Astrocyte (in vitro differentiated cells and primary cell): ENCODE results near the gene BCO1. TPM values are rescaled to one million over a fixed set of nuclear protein-coding genes. Genes with fewer than 3 reads are reported as not detected.

Experiments
- DNase-seq: peaks from one replicate; pipeline ENCODE4 v3.0.0-alpha.2; 2010; ENCODE audit warnings: low read depth
- FAIRE-seq: peaks from 2 replicates; lab custom pipeline; 2011; peaks lifted over from hg19 to GRCh38; lab: Jason Lieb, UNC
- H2AFZ ChIP-seq: 2 replicates; pipeline ENCODE4 v1.6.0; 2012; ENCODE audit warnings: low read depth, low read length, inconsistent platforms
- H3K27ac ChIP-seq: 2 replicates; pipeline ENCODE4 v1.5.1; 2011; ENCODE audit warnings: low read depth, low read length, inconsistent platforms
- H3K27me3 ChIP-seq: 2 replicates; pipeline ENCODE4 v1.6.0; 2011; ENCODE audit warnings: low read length, inconsistent platforms; ENCODE audit not compliant: insufficient read depth
- H3K36me3 ChIP-seq: 2 replicates; pipeline ENCODE4 v1.5.1; 2011; ENCODE audit warnings: low read length, inconsistent platforms; ENCODE audit not compliant: insufficient read depth
- H3K4me1 ChIP-seq: 2 replicates; pipeline ENCODE4 v1.5.1; 2011; ENCODE audit warnings: low read length, inconsistent platforms; ENCODE audit not compliant: insufficient read depth
- H3K4me2 ChIP-seq: 2 replicates; pipeline ENCODE4 v1.6.0; 2012; ENCODE audit warnings: low read length, inconsistent platforms
- H3K4me3 ChIP-seq: 2 replicates; pipeline ENCODE4 v1.5.1; 2011; ENCODE audit warnings: low read depth, mild to moderate bottlenecking, low read length, inconsistent platforms; ENCODE audit not compliant: insufficient read depth
- H3K79me2 ChIP-seq: 2 replicates; pipeline ENCODE4 v1.6.0; 2012; ENCODE audit warnings: mild to moderate bottlenecking, low read length, inconsistent platforms; ENCODE audit not compliant: insufficient read depth
- H3K9ac ChIP-seq: 2 replicates; pipeline ENCODE4 v1.6.0; 2012; ENCODE audit warnings: mild to moderate bottlenecking, low read length, inconsistent platforms
- H3K9me3 ChIP-seq: 2 replicates; pipeline ENCODE4 v1.5.1; 2012; ENCODE audit warnings: low read depth, mild to moderate bottlenecking, low read length, inconsistent platforms; ENCODE audit not compliant: insufficient read depth
- H4K20me1 ChIP-seq: 2 replicates; pipeline ENCODE4 v1.6.0; 2012; ENCODE audit warnings: low read length, inconsistent platforms; ENCODE audit not compliant: insufficient read depth
- H3K27ac Mint-ChIP-seq: one replicate; pipeline ENCODE4 v1.8.0; 2021; ENCODE audit warnings: mild to moderate bottlenecking, mixed read lengths; ENCODE audit not compliant: unreplicated experiment
- H3K27me3 Mint-ChIP-seq: one replicate; pipeline ENCODE4 v1.8.0; 2021; ENCODE audit warnings: low read depth, mixed read lengths; ENCODE audit not compliant: unreplicated experiment
- H3K36me3 Mint-ChIP-seq: one replicate; pipeline ENCODE4 v1.8.0; 2021; ENCODE audit warnings: low read depth, mixed read lengths; ENCODE audit not compliant: unreplicated experiment
- H3K4me1 Mint-ChIP-seq: one replicate; pipeline ENCODE4 v1.8.0; 2021; ENCODE audit warnings: low read depth, mixed read lengths; ENCODE audit not compliant: unreplicated experiment
- H3K4me3 Mint-ChIP-seq: one replicate; pipeline ENCODE4 v1.8.0; 2021; ENCODE audit warnings: mild to moderate bottlenecking, moderate library complexity, mixed read lengths; ENCODE audit not compliant: unreplicated experiment
- H3K9me3 Mint-ChIP-seq: one replicate; pipeline ENCODE4 v1.8.0; 2021; ENCODE audit warnings: mild to moderate bottlenecking, mixed read lengths; ENCODE audit not compliant: unreplicated experiment
- CTCF ChIP-seq: IDR thresholded peaks from 2 replicates; pipeline ENCODE4 v1.5.1; 2011; ENCODE audit warnings: low read depth, mild to moderate bottlenecking, inconsistent platforms, low read length, moderate library complexity; ENCODE audit not compliant: insufficient read depth
- EZH2 ChIP-seq: IDR thresholded peaks from 2 replicates; pipeline ENCODE4 v1.6.1; 2012; ENCODE audit warnings: mild to moderate bottlenecking, low read length, inconsistent platforms; ENCODE audit not compliant: insufficient read depth
- total RNA-seq: library from RNA; stranded (reverse); gene quantifications from 2 replicates; pipeline ENCODE4 v1.2.1, GENCODE V29; 2021

BCO1 gene
- total RNA-seq, 1 donor from 2014 or later: not detected

- Histone ChIP-seq H3K27ac (no peak overlapping the region), H3K36me3 (no peaks in the 10 kb centered on the region), H4K20me1 (no peaks in the 10 kb centered on the region), H3K9me3 (no peaks in the 10 kb centered on the region), H3K79me2 (no peaks in the 10 kb centered on the region), H3K4me1 (no peaks in the 10 kb centered on the region), H3K4me2 (no peak overlapping the region), H3K9ac (no peak overlapping the region), H3K4me3 (no peak overlapping the region), H2AFZ (no peak overlapping the region), H3K27me3 (no peaks in the 10 kb centered on the region)
- TF ChIP-seq CTCF: no peak
- TF ChIP-seq EZH2: no peak
- Mint-ChIP-seq H3K4me3 (no peak overlapping the region), H3K36me3 (no peaks in the 10 kb centered on the region), H3K27ac (no peak overlapping the region), H3K4me1 (no peaks in the 10 kb centered on the region), H3K9me3 (no peaks in the 10 kb centered on the region), H3K27me3 (peaks cover 9% of the 10 kb centered on the region)
- DNase-seq: no peak
- no peak for FAIRE-seq
These were observed 46.6 kb downstream of the BCO1 start for GRCh38 chr16:81284995-81285600.

GRCh38 chr16:81286190-81286589 lies 47.7 kb downstream of the BCO1 start:
- Histone ChIP-seq H3K9me3 (no peaks in the 10 kb centered on the region), H3K27me3 (no peaks in the 10 kb centered on the region), H3K9ac (no peak overlapping the region), H3K4me1 (no peaks in the 10 kb centered on the region), H4K20me1 (no peaks in the 10 kb centered on the region), H3K27ac (no peak overlapping the region), H3K4me3 (no peak overlapping the region), H2AFZ (no peak overlapping the region), H3K79me2 (no peaks in the 10 kb centered on the region), H3K4me2 (no peak overlapping the region), H3K36me3 (no peaks in the 10 kb centered on the region)
- TF ChIP-seq EZH2 (no peak), CTCF (no peak)
- no peak overlapping the region for H3K27ac Mint-ChIP-seq
- DNase-seq (no peak), FAIRE-seq (no peak)
- H3K4me1 Mint-ChIP-seq: no peaks in the 10 kb centered on the region
- H3K27me3 Mint-ChIP-seq: peaks cover 9% of the 10 kb centered on the region
- peaks cover 2% of the 10 kb centered on the region for H3K9me3 Mint-ChIP-seq
- no peak overlapping the region for H3K4me3 Mint-ChIP-seq
- no peaks in the 10 kb centered on the region for H3K36me3 Mint-ChIP-seq

- no peak overlapping the region for H2AFZ ChIP-seq
- H3K27me3 Mint-ChIP-seq: peaks cover 9% of the 10 kb centered on the region
- H3K4me3 Mint-ChIP-seq: no peak overlapping the region
- no peaks in the 10 kb centered on the region for H3K79me2 ChIP-seq
- no peaks in the 10 kb centered on the region for H3K36me3 ChIP-seq
- H3K9me3 Mint-ChIP-seq: peaks cover 5% of the 10 kb centered on the region
- peaks cover 5% of the 10 kb centered on the region for H3K4me1 ChIP-seq
- no peak for TF ChIP-seq CTCF
- TF ChIP-seq EZH2: no peak
- H4K20me1 ChIP-seq: no peaks in the 10 kb centered on the region
- peaks cover 3% of the 10 kb centered on the region for H3K36me3 Mint-ChIP-seq
- no peak overlapping the region for H3K27ac Mint-ChIP-seq
- FAIRE-seq: no peak
- DNase-seq: no peak
- no peaks in the 10 kb centered on the region for H3K9me3 ChIP-seq
- no peak overlapping the region for H3K4me3 ChIP-seq
- H3K9ac ChIP-seq: no peak overlapping the region
- no peak overlapping the region for H3K27ac ChIP-seq
- H3K27me3 ChIP-seq: no peaks in the 10 kb centered on the region
- H3K4me1 Mint-ChIP-seq: no peaks in the 10 kb centered on the region
- H3K4me2 ChIP-seq: no peak overlapping the region
These were observed 52.6 kb downstream of the BCO1 start for GRCh38 chr16:81291117-81291516.
